ENCODE data around the gene CHCHD3. TPM values are rescaled to one million over a fixed set of nuclear protein-coding genes. Genes with fewer than 3 reads are reported as not detected.
A peak's percentile ranks its signal among the peaks of the same experiment; 100 is the strongest.

CHCHD3 gene
- total and polyA plus RNA-seq, 9 of the 15 experiments (the other 6 are each of a cell fraction or from before 2014, with no cell fraction given), result 66.2 to 279 (median 204) TPM

- no peaks in the 10 kb centered on the region for H3K9me3 ChIP-seq (replicated peaks; ENCODE audit: control insufficient read depth, insufficient read depth, low read depth, low read length)
- H3K4me1 ChIP-seq (replicated peaks in 1 of 2; ENCODE audit: control insufficient read depth in 2 of 2, insufficient read depth in 2 of 2, low read length in 2 of 2), result no peaks in the 10 kb centered on the region
- no peak overlapping the region for H3K9ac ChIP-seq (ENCODE audit: insufficient read depth in 1 of 2, low read depth in 2 of 2, low read length in 2 of 2)
- ChIA-PET POLR2A (interaction anchor here (1.2 kb wide), 1 partner anchor 10 kb away, joined by 3 read pairs; no protein-coding TSS in a partner anchor), CTCF (ENCODE audit: low intra/inter-chr PET ratio) (no interaction called here)
- TF ChIP-seq ZKSCAN8 (CRISPR knock-in tag; IDR thresholded peaks at IDR 0.05) (no peak), ESRRA (IDR thresholded peaks at IDR 0.05; ENCODE audit: borderline replicate concordance, low read depth) (peak; percentile 28; the same call in 1 of the 2 replicates)
- no peak for ATAC-seq
- no peaks in the 10 kb centered on the region for H3K9me1 ChIP-seq (ENCODE audit: control insufficient read depth, insufficient read depth, low read length)
- H2AFZ ChIP-seq (ENCODE audit: low read depth, low read length), result no peak overlapping the region
- intact Hi-C loops (cut with micrococcal nuclease) (no loop called here), in situ Hi-C loops (cut with MboI) (no loop called here)
- WGBS (ENCODE audit: insufficient coverage, low coverage, missing lambda C conversion rate), result 79% methylated on average over 4 of the region's 4 CpGs
- H3K4me3 ChIP-seq, result no peak overlapping the region
- no peaks in the 10 kb centered on the region for H3K79me2 ChIP-seq (ENCODE audit: control insufficient read depth, insufficient read depth, low read length)
- no peak overlapping the region for H3K27ac ChIP-seq (ENCODE audit: extremely low read depth, low read depth, low read length)
- H3K27me3 ChIP-seq (ENCODE audit: control insufficient read depth in 2 of 2, insufficient read depth in 2 of 2, low read length in 2 of 2), result no peaks in the 10 kb centered on the region
- FAIRE-seq, result no peak
- H3K36me3 ChIP-seq (ENCODE audit: control insufficient read depth, insufficient read depth, low read length), result 0 out of 3 replicates have a peak, but pooled peaks cover 8% of the 10 kb centered on the region
- H4K20me1 ChIP-seq (replicated peaks; ENCODE audit: control insufficient read depth, insufficient read depth, low read length), result 0 out of 2 replicates have a peak, but pooled peaks cover under 1% of the 10 kb centered on the region
- no TSS peak for BruUV-seq (replicated peaks)
- no peak for DNase-seq (ENCODE audit: extremely low read depth in 1 of 4, low spot score in 3 of 4)
- no peak overlapping the region for H3K4me2 ChIP-seq (ENCODE audit: insufficient read depth, low read length)
These were observed 239.4 kb downstream of the CHCHD3 start for GRCh38 chr7:132842478-132842877.

- Histone ChIP-seq H3K36me3 (ENCODE audit: control insufficient read depth, insufficient read depth, low read length) (peaks cover 19% of the 10 kb centered on the region; the same call in 1 of the 3 replicates), H3K4me3 (no peak overlapping the region), H3K4me2 (ENCODE audit: insufficient read depth, low read length) (no peak overlapping the region), H2AFZ (ENCODE audit: low read depth, low read length) (no peak overlapping the region), H3K4me1 (replicated peaks in 1 of 2; ENCODE audit: control insufficient read depth in 2 of 2, insufficient read depth in 2 of 2, low read length in 2 of 2) (no peaks in the 10 kb centered on the region), H3K27me3 (ENCODE audit: control insufficient read depth in 2 of 2, insufficient read depth in 2 of 2, low read length in 2 of 2) (no peaks in the 10 kb centered on the region), H4K20me1 (replicated peaks; ENCODE audit: control insufficient read depth, insufficient read depth, low read length) (no peaks in the 10 kb centered on the region), H3K9ac (ENCODE audit: insufficient read depth in 1 of 2, low read depth in 2 of 2, low read length in 2 of 2) (no peak overlapping the region), H3K9me3 (replicated peaks; ENCODE audit: control insufficient read depth, insufficient read depth, low read depth, low read length) (no peaks in the 10 kb centered on the region), H3K9me1 (ENCODE audit: control insufficient read depth, insufficient read depth, low read length) (no peaks in the 10 kb centered on the region), H3K27ac (ENCODE audit: extremely low read depth, low read depth, low read length) (no peak overlapping the region), H3K79me2 (ENCODE audit: control insufficient read depth, insufficient read depth, low read length) (no peaks in the 10 kb centered on the region)
- BruUV-seq (replicated peaks), result no TSS peak
- WGBS (ENCODE audit: insufficient coverage, low coverage, missing lambda C conversion rate), result 43% methylated on average over 1 of the region's 1 CpG
- ChIA-PET CTCF (ENCODE audit: low intra/inter-chr PET ratio) (no interaction called here), POLR2A (interaction anchor here (1.0 kb wide), 1 partner anchor 42 kb away, joined by 3 read pairs; no protein-coding TSS in a partner anchor)
- intact Hi-C loops (cut with micrococcal nuclease) (no loop called here), in situ Hi-C loops (cut with MboI) (no loop called here)
- peak; percentile 75 for TF ChIP-seq C11orf30 (IDR thresholded peaks at IDR 0.05; ENCODE audit: low read depth)
- TF ChIP-seq ZNF316 (IDR thresholded peaks at IDR 0.05), result peak; percentile 84
- TF ChIP-seq MAFF (IDR thresholded peaks at IDR 0.05; ENCODE audit: low read length), result peak; percentile 36; the same call in 1 of the 2 replicates
- TF ChIP-seq MAFK (IDR thresholded peaks at IDR 0.05; ENCODE audit: low read length), result peak; percentile 34; the same call in 1 of the 2 replicates
- no peak for TF ChIP-seq ILF3 (IDR thresholded peaks at IDR 0.05; ENCODE audit: borderline replicate concordance)
- TF ChIP-seq MAFG (tag; conservative IDR thresholded peaks at IDR 0.05), result 0 out of 2 replicates have a peak, but pooled peaks have one; percentile 35
- DNase-seq (ENCODE audit: extremely low read depth in 1 of 4, low spot score in 3 of 4), result no peak
- FAIRE-seq, result no peak
- ATAC-seq, result no peak
These were observed 241.7 kb downstream of the CHCHD3 start for GRCh38 chr7:132840199-132840598.

All from K562 (cell line).